Mammary epithelial cell (primary cell): ENCODE results near the gene CRB2.

Source experiments
- EZH2 ChIP-seq: IDR thresholded peaks from 2 replicates; pipeline ENCODE4 v1.6.1; 2012; ENCODE audit warnings: low read length, inconsistent platforms, borderline replicate concordance
- TF ChIP-seq, protein P1 (sequence below), 2 donors: IDR thresholded peaks in 1 of 2; conservative IDR thresholded peaks in 1 of 2; 2 replicates each; pipeline ENCODE4 v1.5.1; 2011 to 2012; ENCODE audit warnings: inconsistent platforms in 2 of 2, low read length in 2 of 2, mild to moderate bottlenecking in 2 of 2, control low read depth in 1 of 2, low read depth in 1 of 2; ENCODE audit not compliant: insufficient read depth in 1 of 2; ENCODE audit errors: extremely low read depth in 1 of 2

DNA sequence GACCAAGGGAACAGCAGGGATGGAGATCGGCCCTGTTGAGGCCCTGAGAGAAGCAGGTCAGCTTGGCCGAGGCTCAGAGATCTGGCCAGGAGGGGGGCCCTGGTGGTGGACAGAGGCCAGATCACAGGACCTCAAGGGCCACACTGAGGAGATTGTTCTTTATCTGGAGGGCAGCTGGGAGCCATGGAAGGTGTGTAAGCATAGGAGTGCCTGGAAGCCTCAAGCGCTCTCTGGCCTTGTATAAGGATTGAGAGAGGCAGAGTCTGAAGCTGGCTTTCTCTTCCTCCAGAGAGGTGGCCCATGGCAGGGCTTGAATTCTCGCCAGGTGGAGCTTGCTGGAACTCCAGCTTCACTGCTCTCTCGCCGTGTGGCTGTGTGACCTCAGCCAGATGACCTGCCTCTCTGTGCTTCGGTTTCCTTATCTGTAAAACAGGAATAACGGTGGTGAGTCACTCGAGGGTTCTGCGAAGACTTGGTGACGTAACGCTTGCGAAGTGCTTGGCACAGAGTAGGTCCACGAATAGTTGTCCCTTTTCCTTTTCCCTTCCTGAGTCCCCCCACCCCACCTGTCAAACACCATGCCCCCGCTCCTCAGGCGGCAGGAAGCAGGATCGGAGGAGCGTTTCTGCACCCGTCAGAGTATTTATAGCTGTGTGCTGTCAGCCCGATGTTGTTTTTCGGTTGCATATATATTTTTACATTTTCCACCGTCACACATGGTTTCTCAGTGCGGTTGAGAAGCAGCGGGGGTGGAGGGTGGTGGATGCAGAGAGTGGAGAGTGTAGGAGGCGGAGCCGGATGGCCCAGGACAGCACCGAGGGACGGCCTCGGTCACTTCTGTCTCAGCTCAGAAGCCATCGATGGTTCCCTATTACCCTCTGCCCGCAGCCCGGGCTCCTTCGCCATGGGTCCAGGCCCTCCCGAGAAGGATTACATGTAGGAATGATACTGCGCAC lies 17.0 kb upstream of the CRB2 start:
- TF ChIP-seq, protein P1, sequence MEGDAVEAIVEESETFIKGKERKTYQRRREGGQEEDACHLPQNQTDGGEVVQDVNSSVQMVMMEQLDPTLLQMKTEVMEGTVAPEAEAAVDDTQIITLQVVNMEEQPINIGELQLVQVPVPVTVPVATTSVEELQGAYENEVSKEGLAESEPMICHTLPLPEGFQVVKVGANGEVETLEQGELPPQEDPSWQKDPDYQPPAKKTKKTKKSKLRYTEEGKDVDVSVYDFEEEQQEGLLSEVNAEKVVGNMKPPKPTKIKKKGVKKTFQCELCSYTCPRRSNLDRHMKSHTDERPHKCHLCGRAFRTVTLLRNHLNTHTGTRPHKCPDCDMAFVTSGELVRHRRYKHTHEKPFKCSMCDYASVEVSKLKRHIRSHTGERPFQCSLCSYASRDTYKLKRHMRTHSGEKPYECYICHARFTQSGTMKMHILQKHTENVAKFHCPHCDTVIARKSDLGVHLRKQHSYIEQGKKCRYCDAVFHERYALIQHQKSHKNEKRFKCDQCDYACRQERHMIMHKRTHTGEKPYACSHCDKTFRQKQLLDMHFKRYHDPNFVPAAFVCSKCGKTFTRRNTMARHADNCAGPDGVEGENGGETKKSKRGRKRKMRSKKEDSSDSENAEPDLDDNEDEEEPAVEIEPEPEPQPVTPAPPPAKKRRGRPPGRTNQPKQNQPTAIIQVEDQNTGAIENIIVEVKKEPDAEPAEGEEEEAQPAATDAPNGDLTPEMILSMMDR (conservative IDR thresholded peaks at IDR 0.05 in 1 of 2, IDR thresholded peaks at IDR 0.05 in 1 of 2; ENCODE audit: extremely low read depth in 1 of 2, insufficient read depth in 1 of 2, low read depth in 1 of 2, low read length in 2 of 2) = no peak
- no peak for TF ChIP-seq EZH2
